HUES6 (cell line): ENCODE measurements around the gene SPINK9.
A peak's percentile ranks its signal among the peaks of the same experiment; 100 is the strongest.

Experiments
- H3K27ac ChIP-seq: 2 replicates; pipeline ENCODE4 v1.7.0; 2013; ENCODE audit warnings: low read depth, mild to moderate bottlenecking, low read length, inconsistent platforms
- H3K27me3 ChIP-seq: 2 replicates; pipeline ENCODE4 v1.6.1; 2013; ENCODE audit warnings: low read length; ENCODE audit not compliant: control insufficient read depth, insufficient read depth
- H3K36me3 ChIP-seq: 2 replicates; pipeline ENCODE4 v1.6.1; 2013; ENCODE audit warnings: low read length; ENCODE audit not compliant: control insufficient read depth, insufficient read depth
- H3K4me1 ChIP-seq: 2 replicates; pipeline ENCODE4 v1.6.1; 2013; ENCODE audit warnings: low read length; ENCODE audit not compliant: control insufficient read depth, insufficient read depth
- H3K4me3 ChIP-seq: 2 replicates; pipeline ENCODE4 v1.5.1; 2013; ENCODE audit warnings: low read depth, low read length
- H3K9ac ChIP-seq: one replicate; pipeline ENCODE4 v1.6.1; 2013; ENCODE audit warnings: mild to moderate bottlenecking, low read length
- H3K9me3 ChIP-seq: 2 replicates; pipeline ENCODE4 v1.6.1; 2013; ENCODE audit warnings: low read depth, low read length; ENCODE audit not compliant: control insufficient read depth, insufficient read depth

Gene SPINK9

GRCh38 chr5:148385094-148385493, 49.7 kb downstream of the SPINK9 start:
- H3K36me3 ChIP-seq = peaks cover 4% of the 10 kb centered on the region; the same call in 1 of the 2 replicates
- H3K4me1 ChIP-seq = peaks cover 14% of the 10 kb centered on the region
- H3K9me3 ChIP-seq = no peaks in the 10 kb centered on the region
- H3K4me3 ChIP-seq = peak overlapping the region; percentile 93; the same call in 1 of the 2 replicates
- H3K27me3 ChIP-seq = no peaks in the 10 kb centered on the region
- H3K9ac ChIP-seq = no peak overlapping the region
- H3K27ac ChIP-seq = no peak overlapping the region

DNA sequence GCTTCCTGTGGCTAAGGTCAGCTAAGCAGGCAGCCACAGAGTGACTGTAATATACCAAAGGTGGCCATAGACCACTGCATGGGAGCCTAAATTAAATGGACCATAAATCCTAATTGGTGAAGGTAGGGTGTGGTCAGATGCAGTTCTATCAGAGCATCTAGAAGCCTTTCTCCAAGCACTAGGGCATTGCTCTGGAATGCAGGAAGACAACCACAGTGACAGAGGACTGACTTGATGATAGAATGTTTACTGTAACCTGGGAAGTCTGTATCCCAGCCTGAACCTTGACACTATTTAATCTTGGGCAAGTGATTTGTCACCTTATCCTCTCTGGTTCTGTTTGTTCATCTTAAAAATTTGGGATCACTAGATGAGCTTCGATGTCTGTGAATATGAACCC, 50.7 kb downstream of the SPINK9 start:
- Histone ChIP-seq H3K27me3 (no peaks in the 10 kb centered on the region), H3K9me3 (no peaks in the 10 kb centered on the region), H3K4me1 (peaks cover 16% of the 10 kb centered on the region), H3K27ac (no peak overlapping the region), H3K36me3 (peaks cover 4% of the 10 kb centered on the region; the same call in 1 of the 2 replicates), H3K4me3 (no peak overlapping the region), H3K9ac (no peak overlapping the region)

GRCh38 chr5:148387325-148387724, 52.0 kb downstream of the SPINK9 start:
- H3K9ac ChIP-seq = no peak overlapping the region
- no peak overlapping the region for H3K4me3 ChIP-seq
- no peaks in the 10 kb centered on the region for H3K27me3 ChIP-seq
- peaks cover 4% of the 10 kb centered on the region; the same call in 1 of the 2 replicates for H3K36me3 ChIP-seq
- no peaks in the 10 kb centered on the region for H3K9me3 ChIP-seq
- no peak overlapping the region for H3K27ac ChIP-seq
- H3K4me1 ChIP-seq = peaks cover 26% of the 10 kb centered on the region

DNA sequence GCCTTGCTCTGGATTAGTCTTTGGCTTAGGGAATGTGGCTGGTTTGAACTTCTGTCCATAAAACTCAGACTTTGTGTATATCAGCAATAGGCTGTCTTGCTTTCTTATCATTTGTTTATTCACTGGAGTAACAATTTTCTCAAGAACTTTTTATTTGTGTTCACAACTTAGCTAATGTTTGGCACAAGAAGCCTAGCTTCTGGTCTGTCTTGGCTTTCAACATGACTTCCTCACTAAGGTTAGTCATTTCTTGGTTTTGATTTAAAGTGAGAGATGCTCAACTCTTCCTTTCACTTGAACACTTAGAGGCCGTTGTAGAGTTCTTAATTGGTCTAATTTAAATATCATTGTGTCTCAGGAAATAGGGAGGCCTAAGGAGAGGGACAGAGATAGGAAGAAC, 53.3 kb downstream of the SPINK9 start:
- Histone ChIP-seq H3K27ac (no peak overlapping the region), H3K36me3 (peaks cover 4% of the 10 kb centered on the region; the same call in 1 of the 2 replicates), H3K27me3 (no peaks in the 10 kb centered on the region), H3K4me1 (peaks cover 39% of the 10 kb centered on the region), H3K4me3 (no peak overlapping the region), H3K9me3 (no peaks in the 10 kb centered on the region), H3K9ac (no peak overlapping the region)
